ENCODE results near the gene MCM3.

MCM3 gene

DNA sequence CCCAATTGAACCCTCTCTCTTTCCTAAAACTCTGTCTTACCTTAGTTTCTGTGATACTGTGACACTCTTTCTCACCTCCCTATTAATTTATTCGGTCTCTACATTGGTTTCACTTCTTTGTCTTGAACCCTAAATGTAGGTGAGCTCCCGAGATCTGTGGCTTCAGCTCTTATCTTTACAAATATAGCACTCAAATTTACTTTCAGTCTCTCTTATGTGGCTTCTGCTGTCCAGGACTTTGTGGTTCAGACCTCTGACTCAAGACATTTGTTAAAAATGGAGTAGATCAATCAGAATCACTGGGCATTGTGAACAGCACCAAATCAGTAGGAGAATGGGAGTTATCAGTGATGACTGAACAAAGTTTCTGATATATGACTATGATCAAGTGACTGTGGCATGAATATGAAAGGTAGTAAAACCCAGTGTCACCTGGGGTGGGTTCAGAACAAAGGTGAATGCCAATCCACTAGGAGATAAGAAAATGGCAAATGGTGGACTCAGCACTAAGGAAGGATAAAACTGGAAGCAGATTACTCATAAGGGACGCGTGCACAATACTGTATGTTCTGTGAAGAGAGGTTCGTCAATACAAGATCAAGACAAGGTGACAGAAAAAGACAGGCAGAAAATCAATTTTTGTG is 67.5 kb downstream of the MCM3 start:
- TF ChIP-seq POLR2AphosphoS5 (IDR thresholded peaks at IDR 0.05; ENCODE audit: low read depth, low read length) (no peak), REST (IDR thresholded peaks at IDR 0.05; ENCODE audit: insufficient read depth in 1 of 2, low read depth in 2 of 2, low read length in 2 of 2) (no peak), SIN3A (IDR thresholded peaks at IDR 0.05; ENCODE audit: borderline replicate concordance, insufficient read depth, low read length) (no peak), FOXP2 (optimal IDR thresholded peaks at IDR 0.05; ENCODE audit: borderline replicate concordance, extremely low read depth, extremely low read length, insufficient read depth) (no peak), TAF1 (IDR thresholded peaks at IDR 0.05; ENCODE audit: borderline replicate concordance, insufficient read depth, low read length) (no peak)

- TF ChIP-seq REST (IDR thresholded peaks at IDR 0.05; ENCODE audit: insufficient read depth in 1 of 2, low read depth in 2 of 2, low read length in 2 of 2): no peak
- no peak for TF ChIP-seq POLR2AphosphoS5 (IDR thresholded peaks at IDR 0.05; ENCODE audit: low read depth, low read length)
- TF ChIP-seq TAF1 (IDR thresholded peaks at IDR 0.05; ENCODE audit: borderline replicate concordance, insufficient read depth, low read length): no peak
- TF ChIP-seq SIN3A (IDR thresholded peaks at IDR 0.05; ENCODE audit: borderline replicate concordance, insufficient read depth, low read length): no peak
- TF ChIP-seq FOXP2 (optimal IDR thresholded peaks at IDR 0.05; ENCODE audit: borderline replicate concordance, extremely low read depth, extremely low read length, insufficient read depth): no peak
Measured at GRCh38 chr6:52215787-52216186, 68.8 kb downstream of the MCM3 start.

Measured in PFSK-1 (cell line).